ENCODE measurements around the gene CAPZA1. TPM values are rescaled to one million over a fixed set of nuclear protein-coding genes. Genes with fewer than 3 reads are reported as not detected.
A peak's percentile ranks its signal among the peaks of the same experiment; 100 is the strongest.

The CAPZA1 gene
- total and polyA plus RNA-seq, 2 of the 8 experiments (the other 6 are each of a cell fraction or from before 2014, with no cell fraction given): 48.9 to 107 TPM

- TF ChIP-seq RNF2 (IDR thresholded peaks at IDR 0.05; ENCODE audit: borderline replicate concordance, low read depth, low read length, missing control alignments, poor library complexity, severe bottlenecking) (no peak), USF2 (IDR thresholded peaks at IDR 0.05; ENCODE audit: low read length) (no peak), TCF12 (IDR thresholded peaks at IDR 0.05; ENCODE audit: low read depth, low read length) (0 out of 2 replicates have a peak, but pooled peaks have one; percentile 40), BCL11A (IDR thresholded peaks at IDR 0.05; ENCODE audit: low read depth in 2 of 2, low read length in 2 of 2) (no peak), SP4 (IDR thresholded peaks at IDR 0.05; ENCODE audit: low read length) (no peak), RAD21 (IDR thresholded peaks at IDR 0.05 in 1 of 2, conservative IDR thresholded peaks at IDR 0.05 in 1 of 2; ENCODE audit: low read depth in 2 of 2, low read length in 2 of 2) (no peak; a peak in 1 of 4 replicates), MAX (IDR thresholded peaks at IDR 0.05) (no peak; the same call in 1 of the 2 replicates), CBX5 (IDR thresholded peaks at IDR 0.05; ENCODE audit: low read depth, low read length) (no peak), RBBP5 (IDR thresholded peaks at IDR 0.05; ENCODE audit: borderline replicate concordance, low read depth, low read length) (0 out of 2 replicates have a peak, but pooled peaks have one; percentile 11), TAF7 (optimal IDR thresholded peaks at IDR 0.05; ENCODE audit: borderline replicate concordance, low read depth, low read length) (no peak), EP300 (IDR thresholded peaks at IDR 0.05; ENCODE audit: borderline replicate concordance in 1 of 2, low read depth in 2 of 2, low read length in 2 of 2) (no peak), KDM1A (IDR thresholded peaks at IDR 0.05; ENCODE audit: borderline replicate concordance, low read length) (no peak), HDAC6 (IDR thresholded peaks at IDR 0.05; ENCODE audit: low read depth, low read length) (no peak), SIN3A (conservative IDR thresholded peaks at IDR 0.05 in 1 of 2, IDR thresholded peaks at IDR 0.05 in 1 of 2; ENCODE audit: low read depth in 1 of 2, low read length in 2 of 2) (peak in 1 of 2 experiments; percentile 47; a peak in 1 of 4 replicates), ATF3 (IDR thresholded peaks at IDR 0.05; ENCODE audit: insufficient read depth, low read depth, low read length) (no peak), CHD1 (IDR thresholded peaks at IDR 0.05; ENCODE audit: low read depth, low read length) (no peak), BACH1 (IDR thresholded peaks at IDR 0.05; ENCODE audit: low read length) (no peak), SP1 (IDR thresholded peaks at IDR 0.05; ENCODE audit: low read depth, low read length) (0 out of 2 replicates have a peak, but pooled peaks have one; percentile 18), CTBP2 (IDR thresholded peaks at IDR 0.05; ENCODE audit: borderline replicate concordance, insufficient read depth, insufficient read length, low read length) (no peak)
Observed at GRCh38 chr1:112715264-112716053, 95.8 kb downstream of the CAPZA1 start, which contains the start of gene PPM1J (continued).
